Uterus (tissue), 4 donors: ENCODE data around the gene CELF4. TPM values are rescaled to one million over a fixed set of nuclear protein-coding genes. Genes with fewer than 3 reads are reported as not detected.

Experiments used
- DNase-seq, 2 donors: peaks; one replicate each; pipeline ENCODE4 v3.0.0-alpha.2; 2019 to 2020
- H3K27ac ChIP-seq, 2 donors: fragments of 200-600 bp; sonication (generic); 1 replicate in 1 of 2; 2 replicates in 1 of 2; pipeline ENCODE4 v1.5.1; 2016 to 2018
- H3K27me3 ChIP-seq, 2 donors: fragments of 200-600 bp; sonication (generic); one replicate each; pipeline ENCODE4 v1.5.1; 2018 to 2019; ENCODE audit warnings: control low read depth in 1 of 2
- H3K36me3 ChIP-seq, 2 donors: fragments of 200-600 bp; sonication (generic); one replicate each; pipeline ENCODE4 v1.5.1; 2019; ENCODE audit warnings: control low read depth in 1 of 2
- H3K4me1 ChIP-seq, 2 donors: fragments of 200-600 bp; sonication (generic); one replicate each; pipeline ENCODE4 v1.5.1; 2018 to 2019; ENCODE audit warnings: control low read depth in 1 of 2
- H3K4me3 ChIP-seq, 2 donors: fragments of 200-600 bp; sonication (generic); 1 replicate in 1 of 2; 2 replicates in 1 of 2; pipeline ENCODE4 v1.5.1; 2018 to 2019; ENCODE audit warnings: mild to moderate bottlenecking in 1 of 2
- H3K9me3 ChIP-seq, 2 donors: fragments of 200-600 bp; sonication (generic); one replicate each; pipeline ENCODE4 v1.5.1; 2019; ENCODE audit warnings: control low read depth in 1 of 2
- POLR2A ChIP-seq, 2 donors: fragments of 450-650 bp; IDR thresholded peaks; one replicate each; pipeline ENCODE4 v1.6.1; 2016; ENCODE audit warnings: antibody characterized with exemption in 2 of 2, mild to moderate bottlenecking in 1 of 2, moderate library complexity in 1 of 2
- intact Hi-C: fragments of 100-400 bp; cut with DNase I; formaldehyde crosslinking; loops from one replicate; pipeline ENCODE4 v1.15.1; 2023; ENCODE audit warnings: low total_unique reads
- total RNA-seq, 4 donors: library from RNA; depleted of rRNA in 3 of 4; stranded (reverse); fragments of >200 nt in 3 of 4; gene quantifications; one replicate each; pipeline versions ENCODE4 v1.1.0 to v1.2.4, GENCODE V29; 2014 to 2023
- TF ChIP-seq, protein P1 (sequence below), 4 experiments: fragments of 200-600 bp in 2 of 4; fragments of 450-650 bp in 2 of 4; sonication (generic) in 2 of 4; IDR thresholded peaks; one replicate each; pipeline ENCODE4 v1.5.1; 2016 to 2019; ENCODE audit warnings: antibody characterized with exemption in 4 of 4, mild to moderate bottlenecking in 2 of 4, moderate library complexity in 1 of 4
- donor health status: DM: yes; HTN: yes; CAD: no.

CELF4 gene
- total RNA-seq, 4 donors from 2014 or later = 0.18 to 1.7 TPM; not detected in 2

- no peak for DNase-seq
- intact Hi-C loops = loop anchor here (10.0 kb wide), 1 partner anchor 156 kb away; no protein-coding TSS in a partner anchor
- TF ChIP-seq, protein P1, sequence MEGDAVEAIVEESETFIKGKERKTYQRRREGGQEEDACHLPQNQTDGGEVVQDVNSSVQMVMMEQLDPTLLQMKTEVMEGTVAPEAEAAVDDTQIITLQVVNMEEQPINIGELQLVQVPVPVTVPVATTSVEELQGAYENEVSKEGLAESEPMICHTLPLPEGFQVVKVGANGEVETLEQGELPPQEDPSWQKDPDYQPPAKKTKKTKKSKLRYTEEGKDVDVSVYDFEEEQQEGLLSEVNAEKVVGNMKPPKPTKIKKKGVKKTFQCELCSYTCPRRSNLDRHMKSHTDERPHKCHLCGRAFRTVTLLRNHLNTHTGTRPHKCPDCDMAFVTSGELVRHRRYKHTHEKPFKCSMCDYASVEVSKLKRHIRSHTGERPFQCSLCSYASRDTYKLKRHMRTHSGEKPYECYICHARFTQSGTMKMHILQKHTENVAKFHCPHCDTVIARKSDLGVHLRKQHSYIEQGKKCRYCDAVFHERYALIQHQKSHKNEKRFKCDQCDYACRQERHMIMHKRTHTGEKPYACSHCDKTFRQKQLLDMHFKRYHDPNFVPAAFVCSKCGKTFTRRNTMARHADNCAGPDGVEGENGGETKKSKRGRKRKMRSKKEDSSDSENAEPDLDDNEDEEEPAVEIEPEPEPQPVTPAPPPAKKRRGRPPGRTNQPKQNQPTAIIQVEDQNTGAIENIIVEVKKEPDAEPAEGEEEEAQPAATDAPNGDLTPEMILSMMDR (IDR thresholded peaks at IDR 0.05) = no peak
- no peak for TF ChIP-seq POLR2A (IDR thresholded peaks at IDR 0.05)
- no peaks in the 10 kb centered on the region for H3K9me3 ChIP-seq
- no peaks in the 10 kb centered on the region for H3K27me3 ChIP-seq
- H3K4me1 ChIP-seq = no peaks in the 10 kb centered on the region
- H3K4me3 ChIP-seq = no peak overlapping the region
- H3K27ac ChIP-seq = no peak overlapping the region
- H3K36me3 ChIP-seq = no peaks in the 10 kb centered on the region
Observed at GRCh38 chr18:37389041-37389440, 176.6 kb downstream of the CELF4 start.

DNA sequence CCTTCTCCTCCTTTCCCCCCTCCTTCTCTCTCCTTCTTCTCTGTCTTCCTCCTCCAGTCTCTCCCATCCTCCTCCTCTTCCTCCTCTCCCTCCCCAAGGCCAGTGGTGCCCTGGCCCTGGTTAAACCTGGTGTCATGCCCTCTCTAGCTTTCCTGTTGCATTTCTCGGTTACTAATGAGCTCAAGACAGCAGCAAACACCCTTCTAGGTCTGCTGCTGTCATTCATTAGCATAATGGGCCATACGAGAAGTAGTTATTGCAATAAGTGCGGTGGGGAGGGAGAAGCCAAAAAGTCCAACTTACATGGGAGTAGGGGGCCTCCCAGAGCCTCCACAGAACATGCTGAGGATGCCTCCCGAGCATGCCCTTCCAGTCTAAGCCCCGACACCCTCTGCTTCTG lies 177.2 kb downstream of the CELF4 start:
- no peaks in the 10 kb centered on the region for H3K9me3 ChIP-seq
- no peaks in the 10 kb centered on the region for H3K27me3 ChIP-seq
- intact Hi-C loops = loop anchor here (10.0 kb wide), 1 partner anchor 156 kb away; no protein-coding TSS in a partner anchor
- no peak overlapping the region for H3K4me3 ChIP-seq
- TF ChIP-seq, protein P1 (IDR thresholded peaks at IDR 0.05) = no peak
- no peak for TF ChIP-seq POLR2A (IDR thresholded peaks at IDR 0.05)
- no peak for DNase-seq
- no peaks in the 10 kb centered on the region for H3K4me1 ChIP-seq
- H3K27ac ChIP-seq = no peak overlapping the region
- no peaks in the 10 kb centered on the region for H3K36me3 ChIP-seq

GRCh38 chr18:37385846-37386778 lies 179.5 kb downstream of the CELF4 start:
- no peak for DNase-seq
- intact Hi-C loops = loop anchor here (10.0 kb wide), 1 partner anchor 159 kb away; no protein-coding TSS in a partner anchor
- no peak overlapping the region for H3K27ac ChIP-seq
- TF ChIP-seq, protein P1 (IDR thresholded peaks at IDR 0.05) = peak; percentile 37 to 68 (median 42)
- TF ChIP-seq POLR2A (IDR thresholded peaks at IDR 0.05) = no peak
- H3K9me3 ChIP-seq = no peaks in the 10 kb centered on the region
- H3K4me3 ChIP-seq = no peak overlapping the region
- H3K4me1 ChIP-seq = no peaks in the 10 kb centered on the region
- no peaks in the 10 kb centered on the region for H3K27me3 ChIP-seq
- H3K36me3 ChIP-seq = no peaks in the 10 kb centered on the region

DNA sequence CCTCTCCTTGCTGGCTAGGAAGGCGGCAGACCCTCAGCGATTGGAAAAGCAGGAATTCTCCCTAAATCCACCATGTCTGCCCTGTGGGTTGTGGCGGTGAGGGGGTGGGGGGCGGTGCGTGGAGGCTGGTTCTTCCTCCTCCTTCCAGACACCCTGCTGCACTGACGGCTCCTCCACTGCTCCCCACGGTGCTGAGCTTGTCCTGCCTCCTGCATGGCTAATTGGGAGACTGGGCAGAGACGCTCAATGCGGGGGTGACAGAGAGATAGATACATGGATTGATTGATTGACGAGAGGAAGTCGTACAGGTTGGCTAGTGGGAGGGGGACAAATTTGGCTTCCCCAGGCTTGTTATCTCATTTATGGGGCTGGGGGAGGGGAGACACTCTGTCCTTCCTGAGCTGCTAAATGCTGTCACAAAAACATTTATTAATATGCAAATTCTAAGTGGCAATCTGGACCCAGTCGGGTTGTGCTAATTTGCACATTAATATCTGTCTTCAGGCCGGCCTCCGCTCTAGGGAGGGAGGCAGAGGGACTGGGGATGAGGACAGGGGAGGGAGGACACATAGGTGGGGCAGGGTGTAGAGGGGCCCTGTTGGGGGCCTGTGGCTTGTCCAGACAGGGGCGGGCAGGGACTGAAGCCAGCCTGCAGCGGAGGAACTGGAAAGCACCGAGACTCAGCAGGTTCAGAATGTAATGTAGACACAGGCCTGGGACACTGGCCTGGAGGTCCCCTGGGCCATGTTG lies 181.6 kb downstream of the CELF4 start:
- H3K9me3 ChIP-seq = no peaks in the 10 kb centered on the region
- no peak overlapping the region for H3K27ac ChIP-seq
- no peaks in the 10 kb centered on the region for H3K4me1 ChIP-seq
- H3K27me3 ChIP-seq = no peaks in the 10 kb centered on the region
- no peaks in the 10 kb centered on the region for H3K36me3 ChIP-seq
- DNase-seq = no peak
- no peak for TF ChIP-seq POLR2A (IDR thresholded peaks at IDR 0.05)
- TF ChIP-seq, protein P1 (IDR thresholded peaks at IDR 0.05) = no peak
- intact Hi-C loops = loop anchor here (10.0 kb wide), 1 partner anchor 161 kb away; no protein-coding TSS in a partner anchor
- no peak overlapping the region for H3K4me3 ChIP-seq
